HG02884 (cell line): ENCODE measurements around the gene USH2A.

Source experiments
- ATAC-seq: cut with Tn5 transposase; IDR thresholded peaks from one replicate; pipeline ENCODE4 v1.9.1; 2021; ENCODE audit warnings: mild to moderate bottlenecking, moderate library complexity; ENCODE audit not compliant: unreplicated experiment

Gene USH2A

DNA sequence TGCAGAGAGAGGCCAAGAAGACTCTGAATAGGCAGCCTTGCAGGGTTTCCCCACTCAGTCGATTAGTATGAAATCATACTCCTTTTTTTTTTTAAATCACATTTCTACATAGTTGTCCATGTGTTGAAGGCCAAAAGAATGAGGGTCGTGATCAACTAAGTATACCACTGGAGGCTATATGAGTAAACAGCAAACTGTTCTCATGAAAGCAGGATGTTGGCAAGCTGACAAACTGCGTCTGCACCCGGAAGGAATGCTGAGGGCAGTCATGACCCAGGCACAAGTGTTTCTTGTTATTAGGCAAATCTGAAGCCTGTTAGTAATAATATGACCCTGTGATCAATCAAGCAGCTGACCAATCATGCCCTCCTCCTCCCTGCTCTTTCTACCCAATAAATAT lies 213.2 kb downstream of the USH2A start:
- no peak for ATAC-seq

DNA sequence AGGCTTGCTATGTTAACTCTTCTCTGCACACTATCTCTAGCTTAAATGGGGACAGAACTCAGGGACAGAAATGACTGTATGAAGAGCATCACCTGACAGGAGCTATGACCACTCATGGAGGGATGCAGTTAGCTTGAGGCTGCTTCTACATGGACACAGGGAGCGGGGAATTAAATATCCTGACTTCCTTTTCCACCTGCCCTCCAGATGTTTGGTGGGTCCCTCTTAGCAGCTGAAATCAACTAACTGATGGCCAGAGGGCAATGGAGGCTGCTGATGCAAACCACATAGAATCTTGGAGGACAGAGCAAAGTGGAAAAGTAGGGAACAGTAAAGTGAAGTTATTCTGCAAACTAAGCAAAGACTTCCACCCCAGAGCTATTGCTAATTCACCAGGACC lies 214.1 kb downstream of the USH2A start:
- ATAC-seq, result no peak

DNA sequence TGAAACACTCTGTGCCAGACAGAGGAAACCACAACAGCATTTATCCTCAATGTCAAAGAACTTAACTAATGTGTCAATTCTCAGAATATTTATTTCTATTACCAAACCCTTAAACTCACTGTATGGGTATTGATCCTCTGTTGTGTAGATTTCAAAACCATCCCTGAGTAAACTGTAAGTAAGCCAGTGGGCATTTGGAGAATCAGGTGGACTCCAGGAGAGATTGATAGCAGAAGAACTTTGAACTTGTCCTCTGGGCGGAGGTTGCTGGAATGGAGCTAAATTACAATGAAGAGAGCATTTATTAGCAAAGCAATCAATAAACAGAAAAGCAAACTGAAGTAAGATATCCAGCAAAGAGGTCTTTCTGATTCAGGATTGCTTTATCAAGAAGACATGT lies 216.1 kb downstream of the USH2A start:
- ATAC-seq, result no peak

DNA sequence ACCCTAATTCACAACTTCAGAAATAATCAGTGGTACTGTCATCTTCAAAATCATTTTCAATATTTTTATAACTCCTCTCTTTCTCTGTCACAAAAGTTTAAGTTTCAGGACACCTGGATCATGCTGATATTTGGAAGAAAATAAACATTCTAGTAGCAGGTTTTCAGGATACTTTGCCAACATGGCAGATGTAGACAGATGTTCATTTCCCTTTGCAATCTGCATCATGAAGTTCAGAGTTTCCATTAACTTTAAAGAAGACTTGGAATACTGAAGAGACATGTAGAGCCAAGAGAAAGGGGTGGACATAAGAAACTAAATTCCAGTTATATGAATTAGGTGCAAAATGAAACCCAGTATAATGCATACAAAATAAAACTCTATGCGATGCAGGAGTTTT lies 218.1 kb downstream of the USH2A start:
- ATAC-seq, result no peak

DNA sequence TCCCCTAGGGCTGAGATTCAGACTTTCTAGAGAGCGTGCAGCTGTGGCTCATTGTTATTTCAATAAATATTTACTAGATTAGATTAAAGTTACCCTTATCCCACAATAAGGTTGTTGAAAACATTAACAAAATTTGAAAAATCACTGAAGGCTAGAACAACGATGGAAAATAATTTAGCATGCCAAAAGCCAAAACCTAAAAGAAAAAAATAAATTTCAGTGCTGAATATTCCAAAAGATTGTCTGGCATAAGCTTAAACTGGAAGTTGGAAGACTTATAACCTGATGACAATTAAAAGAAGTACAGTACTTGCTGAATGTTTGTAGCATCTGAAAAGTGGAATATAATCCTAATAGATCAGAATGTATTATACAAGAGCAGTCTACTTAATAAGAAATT lies 221.3 kb downstream of the USH2A start:
- no peak for ATAC-seq

DNA sequence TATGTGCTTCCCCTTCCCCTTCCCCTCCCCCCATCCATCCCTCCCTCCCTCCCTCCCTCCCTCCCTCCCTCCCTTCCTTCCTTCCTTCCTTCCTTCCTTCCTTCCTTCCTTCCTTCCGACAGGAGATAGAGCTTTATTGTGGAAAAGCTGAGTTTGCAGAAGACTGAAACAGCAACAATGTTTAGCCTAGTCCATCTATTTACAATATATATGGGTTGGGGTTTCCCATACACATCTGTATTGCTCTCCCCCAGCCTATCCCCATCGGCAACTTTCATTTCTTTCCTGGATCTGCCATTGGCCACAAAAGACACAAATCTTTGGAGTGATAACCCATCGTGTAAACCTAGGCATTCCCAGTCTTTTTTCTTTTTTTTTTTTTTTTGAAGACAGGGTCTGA lies 222.3 kb downstream of the USH2A start:
- ATAC-seq, result no peak

DNA sequence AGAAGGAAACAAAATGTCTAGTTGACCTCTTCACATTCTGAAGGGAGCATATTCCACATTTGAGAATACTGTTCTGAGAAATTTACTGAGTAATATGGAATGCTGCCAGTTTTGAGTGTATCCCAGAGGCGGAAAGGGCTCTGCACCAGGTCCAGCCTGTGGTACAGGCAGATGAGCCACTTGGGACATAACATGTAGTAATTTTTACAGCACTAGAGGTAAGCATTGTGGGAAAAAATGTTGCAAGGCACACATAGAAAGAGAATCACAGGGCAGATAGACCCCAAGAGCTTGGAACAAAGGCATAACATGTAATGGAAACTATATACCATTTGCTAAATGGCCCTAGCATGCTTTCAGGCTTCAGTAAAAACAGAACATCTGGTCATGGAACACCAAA lies 228.5 kb downstream of the USH2A start:
- ATAC-seq, result no peak

DNA sequence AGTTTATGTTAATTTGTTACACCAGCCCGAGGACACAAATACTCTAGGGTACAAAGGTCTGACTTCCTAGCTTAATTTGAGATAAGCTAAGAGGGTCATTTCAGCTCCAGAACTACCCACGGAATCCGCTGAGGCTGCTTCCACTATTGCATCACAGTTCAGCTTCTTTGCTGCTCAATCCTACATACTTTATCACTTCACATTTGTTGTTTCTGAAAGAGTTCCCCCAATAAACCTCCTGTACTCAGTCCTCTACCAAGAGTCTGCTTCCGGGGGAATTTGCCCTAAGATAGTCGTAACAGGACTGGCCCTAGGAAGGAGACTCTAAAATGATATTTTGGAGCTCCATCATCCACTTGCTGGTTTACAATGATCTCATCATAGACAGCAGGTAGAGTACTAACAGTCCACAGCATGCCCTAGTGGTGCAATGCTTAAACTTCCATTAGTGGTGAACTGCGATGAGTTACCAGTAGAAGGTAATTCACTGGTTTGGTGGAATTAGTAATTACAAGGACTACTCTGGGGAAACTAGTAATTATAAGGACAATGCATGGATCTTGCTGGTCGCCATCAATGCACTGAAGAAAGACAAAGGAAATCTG lies 229.3 kb downstream of the USH2A start:
- ATAC-seq, result no peak

DNA sequence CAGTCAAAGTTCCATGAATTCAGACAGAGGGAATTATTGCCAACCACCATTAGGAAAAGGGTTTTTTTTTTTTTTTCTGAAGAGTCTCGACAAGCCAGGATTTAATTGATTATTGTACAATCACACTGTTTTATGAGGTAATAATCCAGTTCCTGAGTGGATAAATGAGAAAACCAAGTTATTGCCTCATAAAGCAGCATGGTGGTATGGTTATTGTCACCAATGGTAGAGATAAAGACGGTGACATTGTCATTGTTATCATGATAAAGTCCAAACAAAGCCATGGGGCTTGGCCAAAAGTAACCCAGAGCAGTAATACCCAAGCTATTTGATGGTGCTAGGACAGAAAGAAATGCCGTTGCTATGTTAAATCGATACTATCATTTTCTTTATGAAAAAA lies 232.8 kb downstream of the USH2A start:
- no peak for ATAC-seq

DNA sequence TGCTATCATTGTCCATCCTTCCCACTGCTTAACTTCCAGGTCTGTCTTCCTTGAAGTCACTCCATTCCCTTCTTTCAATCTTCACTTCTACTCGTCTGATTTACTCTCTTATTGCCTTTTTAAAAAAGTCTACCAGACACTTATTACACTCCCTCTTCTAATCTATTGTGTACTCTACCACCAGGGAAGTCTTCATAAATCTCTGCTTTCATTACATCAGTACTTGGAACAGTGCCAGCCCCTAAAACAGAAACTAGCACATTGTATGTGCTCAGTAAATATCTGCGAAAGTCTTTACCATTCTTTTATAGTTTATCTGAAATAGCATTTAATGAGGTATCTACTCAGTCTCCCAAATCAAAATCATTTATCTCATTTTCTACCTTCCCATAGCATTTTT lies 236.4 kb downstream of the USH2A start:
- ATAC-seq, result no peak

DNA sequence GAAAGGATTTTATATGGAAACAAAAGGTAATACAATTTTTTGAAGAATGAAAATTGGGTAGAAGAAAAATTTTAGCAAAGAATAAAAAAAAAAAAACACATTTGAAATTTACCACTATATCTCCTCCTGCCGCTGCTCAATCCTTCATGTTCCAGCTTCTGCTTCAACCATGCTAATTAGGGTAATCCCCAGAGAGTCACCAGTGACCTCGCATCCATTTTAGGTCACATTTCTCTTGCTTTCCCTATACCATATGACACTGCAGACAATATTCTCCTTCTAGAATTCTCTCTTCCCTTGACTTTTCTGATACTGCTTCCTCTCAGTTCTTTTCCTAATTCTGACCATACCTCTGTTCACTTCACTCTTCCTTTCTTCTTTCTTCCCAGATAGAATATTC lies 237.1 kb downstream of the USH2A start:
- no peak for ATAC-seq

DNA sequence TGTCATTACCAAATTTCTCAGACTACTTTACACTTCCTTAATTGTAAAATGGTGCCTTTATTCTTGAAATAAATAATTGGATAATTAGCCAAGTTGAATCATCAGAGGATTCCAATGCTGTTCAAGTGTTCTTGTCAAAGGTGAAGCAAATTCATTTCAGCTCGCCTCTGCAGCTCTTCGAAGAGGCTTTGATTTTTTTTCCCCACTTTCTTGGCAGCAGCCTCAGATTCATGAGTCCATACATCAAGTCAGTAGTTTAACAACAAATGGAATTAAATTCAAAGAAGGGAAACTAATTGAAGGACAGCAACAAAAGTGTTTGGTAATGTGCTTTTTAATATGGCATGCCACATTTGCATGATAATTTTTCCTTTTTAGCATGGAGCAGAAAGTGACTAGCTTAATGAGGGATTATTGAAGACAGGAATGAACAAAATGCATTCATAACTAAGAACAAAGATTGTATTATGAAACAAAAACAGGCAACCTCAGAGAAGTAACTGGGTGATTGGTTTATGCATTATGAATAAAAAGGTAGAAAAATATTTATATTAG lies 239.0 kb downstream of the USH2A start:
- no peak for ATAC-seq

DNA sequence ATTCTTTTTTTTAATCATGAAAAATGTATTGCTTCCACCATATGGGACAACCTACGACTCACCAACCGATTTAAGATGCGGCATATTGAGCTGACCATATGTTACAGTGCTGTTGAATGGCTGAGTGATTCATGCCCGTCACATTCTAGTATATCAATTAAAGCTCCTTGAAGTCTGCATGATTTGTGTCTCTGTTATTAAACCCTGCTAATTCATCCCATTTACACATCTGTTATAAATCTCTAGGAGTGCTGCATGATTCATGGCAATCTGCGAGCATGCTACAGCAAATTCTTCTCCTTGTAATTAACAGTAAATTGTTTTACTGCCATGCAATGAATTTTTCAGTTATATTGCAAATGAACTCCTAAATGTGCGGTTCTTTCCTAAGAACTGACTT lies 239.8 kb downstream of the USH2A start:
- ATAC-seq, result no peak

DNA sequence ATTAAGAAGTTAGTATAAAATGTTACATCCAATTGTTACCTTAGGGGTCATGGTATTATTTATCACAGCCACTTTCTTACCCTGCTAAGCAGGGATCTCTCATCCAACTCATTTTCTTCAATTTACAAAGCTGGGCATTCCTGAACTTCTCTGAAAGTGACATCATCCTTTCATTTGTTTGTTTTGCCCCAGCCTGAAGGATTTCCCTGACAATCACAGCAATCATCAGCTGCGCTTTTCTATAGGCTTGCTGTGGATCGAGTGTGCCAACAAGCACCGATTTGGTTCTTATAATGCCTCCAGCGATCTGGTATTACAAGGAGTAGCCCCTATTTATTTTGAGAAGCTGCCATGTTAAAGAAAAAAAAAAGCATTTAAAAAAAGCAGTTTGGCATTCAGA lies 240.2 kb downstream of the USH2A start:
- no peak for ATAC-seq

DNA sequence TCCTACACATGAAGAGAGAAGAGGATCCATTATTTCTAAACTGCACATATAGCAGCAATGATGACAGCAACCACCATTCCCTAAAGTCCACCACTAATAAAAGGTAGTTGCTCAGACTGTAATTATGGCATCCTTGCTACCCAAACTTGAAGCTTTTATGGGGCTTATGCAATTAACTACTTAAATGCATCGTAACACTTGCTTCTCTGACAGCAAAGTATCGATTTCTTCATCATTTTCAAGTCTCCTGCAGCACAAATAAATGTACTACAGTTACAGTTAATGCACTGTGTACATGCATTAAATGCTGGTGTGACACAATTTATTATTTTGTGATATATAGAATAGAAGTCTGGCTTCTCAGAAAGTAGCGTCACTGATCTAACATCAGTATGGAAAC lies 241.7 kb downstream of the USH2A start:
- ATAC-seq, result no peak

DNA sequence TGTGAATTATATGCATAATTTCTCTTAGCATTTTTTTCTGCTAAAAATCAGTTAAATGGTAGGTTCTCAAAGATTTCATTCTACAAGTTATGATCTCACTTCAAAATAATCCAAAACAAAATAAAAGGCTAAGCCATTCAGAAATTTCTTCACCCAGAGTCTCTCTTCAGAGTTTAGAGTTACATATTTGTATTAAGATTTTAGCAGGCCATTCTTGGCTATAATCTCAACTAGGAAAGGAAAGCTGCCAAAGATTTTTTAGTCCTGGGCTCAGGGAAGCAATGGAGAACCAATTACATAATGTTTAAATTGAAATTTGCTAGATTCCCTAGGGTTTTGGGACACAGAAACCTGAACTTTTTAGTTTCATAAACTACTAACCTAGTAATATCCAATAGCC lies 245.0 kb downstream of the USH2A start:
- ATAC-seq, result no peak

DNA sequence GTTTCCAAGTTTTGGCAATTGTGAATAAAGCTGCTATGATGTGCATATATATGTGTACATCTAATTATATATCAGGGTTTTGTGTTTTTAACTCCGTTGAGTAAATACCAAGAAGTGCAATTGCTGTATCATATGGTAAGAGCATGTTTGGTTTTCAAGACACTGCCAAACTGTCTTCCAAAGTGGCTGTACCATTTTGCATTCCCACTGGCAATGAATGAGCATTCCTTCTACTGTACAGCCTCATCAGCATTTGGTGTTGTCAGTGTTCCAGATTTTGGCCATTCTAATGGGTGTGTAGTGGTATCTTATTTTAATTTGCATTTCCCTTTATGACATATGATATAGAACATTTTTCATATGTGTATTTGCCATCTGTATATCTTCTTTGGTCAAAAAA lies 246.3 kb downstream of the USH2A start:
- ATAC-seq, result no peak

DNA sequence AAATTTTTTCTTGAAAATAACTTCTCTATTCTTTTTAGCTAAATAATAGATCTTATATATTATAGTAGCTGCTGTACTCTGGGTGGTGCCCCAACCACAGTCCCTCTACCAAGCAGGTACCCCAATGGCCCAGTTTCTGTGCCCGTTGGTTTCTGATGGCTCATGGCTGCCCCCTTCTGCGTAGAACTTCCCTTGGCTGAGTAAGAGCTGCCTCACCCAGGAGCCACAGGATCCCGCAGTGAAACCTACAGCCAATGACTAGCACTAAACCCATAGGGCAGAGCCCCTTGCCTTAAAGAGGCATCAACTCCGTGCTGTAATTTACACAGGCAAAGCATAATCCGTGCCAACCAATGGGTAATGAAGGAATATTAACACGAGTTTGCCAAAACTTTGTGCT lies 247.5 kb downstream of the USH2A start:
- ATAC-seq, result no peak

DNA sequence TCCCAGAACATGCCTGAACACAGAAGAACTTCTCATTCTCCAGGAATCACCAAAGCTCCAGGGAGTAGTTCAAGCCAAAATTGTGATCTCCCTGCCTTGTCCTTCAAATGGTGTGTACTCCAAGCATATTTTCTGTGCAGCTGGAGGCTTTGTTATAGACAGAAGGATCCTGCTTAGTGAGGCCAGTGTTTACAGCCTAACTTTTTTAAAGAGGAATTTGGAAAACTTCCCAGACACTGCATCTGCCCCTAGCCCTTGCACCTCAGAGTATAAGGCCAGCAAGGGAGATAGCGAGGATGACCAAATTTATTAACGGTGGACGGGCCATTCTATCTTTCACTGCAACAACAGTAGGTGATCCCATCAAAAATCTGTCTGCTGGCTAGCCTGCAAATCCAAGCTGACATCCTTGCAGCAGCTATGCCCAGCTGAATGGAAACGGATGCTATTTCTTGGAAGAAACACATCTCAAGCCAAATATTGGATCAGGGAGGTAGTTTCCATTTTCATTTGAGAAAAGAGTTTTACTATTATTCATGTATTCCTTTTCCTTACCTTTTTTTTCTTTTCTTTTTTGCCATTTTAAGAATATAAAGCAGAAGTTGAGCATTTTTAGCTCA lies 249.8 kb downstream of the USH2A start:
- no peak for ATAC-seq

DNA sequence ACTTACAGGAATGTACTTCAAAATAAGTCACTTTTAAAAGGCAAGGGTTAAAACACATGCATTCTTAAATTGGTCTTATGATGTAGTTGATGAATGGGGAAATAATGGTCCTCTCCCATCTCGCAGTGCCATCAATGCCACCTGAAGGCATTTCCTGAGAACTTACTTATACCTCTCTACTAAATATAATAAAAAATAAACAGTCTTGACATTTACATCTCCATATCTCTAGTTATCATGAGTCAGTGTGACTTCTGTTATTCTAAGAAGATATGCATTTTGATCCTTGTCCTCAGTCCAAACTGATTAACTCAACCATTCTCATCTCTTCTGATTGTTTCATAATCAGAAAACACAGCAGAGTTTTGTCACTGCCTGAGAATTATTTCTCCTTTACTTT lies 253.9 kb downstream of the USH2A start:
- ATAC-seq, result no peak

DNA sequence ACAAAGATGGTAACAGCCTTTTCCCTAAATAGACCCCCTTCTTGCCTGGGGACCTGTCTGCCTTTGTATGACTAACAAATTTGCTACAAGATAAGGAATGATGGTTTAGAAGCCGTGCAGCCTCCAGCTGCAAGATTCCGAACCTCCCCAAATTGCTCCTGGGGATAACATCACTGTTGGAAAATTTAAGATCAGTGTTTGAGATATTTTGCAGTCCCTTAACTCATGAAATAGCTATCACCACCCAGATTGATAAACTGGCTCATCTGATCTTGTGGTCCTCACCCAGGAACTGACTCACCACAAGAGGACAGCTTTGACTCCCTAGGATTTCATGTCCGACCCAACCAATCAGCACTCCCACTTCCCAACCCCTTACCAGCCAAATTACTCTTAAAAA lies 254.7 kb downstream of the USH2A start:
- no peak for ATAC-seq

DNA sequence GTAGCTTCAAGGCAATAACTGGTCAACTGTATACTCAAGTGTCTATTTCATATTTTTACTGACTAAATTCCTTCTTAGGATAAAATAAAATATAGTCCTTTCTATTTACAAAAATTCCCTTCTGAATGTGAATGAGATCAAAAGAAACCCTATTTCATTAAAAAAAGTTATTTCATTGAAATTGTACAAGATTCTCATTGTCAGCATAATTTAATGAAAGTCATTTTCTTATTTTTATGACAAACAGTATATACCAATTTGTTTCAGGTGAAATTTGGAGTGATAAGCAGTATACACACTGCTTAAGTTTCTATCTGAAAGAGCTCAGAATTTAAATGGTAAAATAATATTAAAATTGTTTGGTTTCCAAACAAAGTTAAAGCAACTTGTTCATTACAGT lies 269.2 kb downstream of the USH2A start:
- ATAC-seq, result no peak

DNA sequence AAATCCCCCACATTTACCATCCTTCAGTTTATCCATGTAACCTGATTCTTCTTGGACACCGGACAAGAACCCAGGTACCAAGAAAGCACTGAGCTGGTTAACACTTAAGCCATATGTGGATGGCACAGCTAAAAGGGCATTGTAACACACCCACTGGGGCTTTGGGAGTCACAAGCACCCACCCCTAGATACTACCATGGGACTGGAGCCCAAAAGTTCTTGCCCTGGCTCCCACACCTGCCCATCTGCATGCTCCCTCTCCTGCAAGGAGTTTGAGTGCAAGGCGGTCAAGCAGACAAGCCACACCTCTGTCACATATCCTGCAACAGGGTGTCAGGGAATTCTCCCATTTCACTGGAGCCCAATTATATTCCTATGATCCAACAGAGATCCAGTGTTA lies 270.1 kb downstream of the USH2A start:
- ATAC-seq, result no peak
